Ectodermal cell (in vitro differentiated cells): ENCODE measurements around the gene TEX22.

Experiments used
- H3K27ac ChIP-seq: 2 replicates; pipeline ENCODE4 v1.7.0; 2013; ENCODE audit warnings: mild to moderate bottlenecking, low read depth, low read length; ENCODE audit not compliant: insufficient read depth, poor library complexity, severe bottlenecking
- H3K27me3 ChIP-seq: 2 replicates; pipeline ENCODE4 v1.7.0; 2013; ENCODE audit warnings: mild to moderate bottlenecking, low read length; ENCODE audit not compliant: insufficient read depth, control insufficient read depth, poor library complexity, severe bottlenecking
- H3K36me3 ChIP-seq: one replicate; pipeline ENCODE4 v1.7.0; 2013; ENCODE audit warnings: low read length; ENCODE audit not compliant: control insufficient read depth, insufficient read depth
- H3K4me1 ChIP-seq: one replicate; pipeline ENCODE4 v1.7.0; 2013; ENCODE audit warnings: low read length; ENCODE audit not compliant: control insufficient read depth, insufficient read depth
- H3K4me3 ChIP-seq: 2 replicates; pipeline ENCODE4 v1.7.0; 2013; ENCODE audit warnings: low read depth, low read length, control low read depth; ENCODE audit not compliant: insufficient read depth
- H3K9me3 ChIP-seq: 2 replicates; pipeline ENCODE4 v1.7.0; 2013; ENCODE audit warnings: mild to moderate bottlenecking, low read length, moderate library complexity; ENCODE audit not compliant: control insufficient read depth
- WGBS, 2 experiments: methylation state at CpG; one replicate each; pipeline ENCODE4 v1.1.7; 2013; ENCODE audit warnings: missing lambda C conversion rate in 2 of 2; 5-methylcytosine and 5-hydroxymethylcytosine counted together

The TEX22 gene

DNA sequence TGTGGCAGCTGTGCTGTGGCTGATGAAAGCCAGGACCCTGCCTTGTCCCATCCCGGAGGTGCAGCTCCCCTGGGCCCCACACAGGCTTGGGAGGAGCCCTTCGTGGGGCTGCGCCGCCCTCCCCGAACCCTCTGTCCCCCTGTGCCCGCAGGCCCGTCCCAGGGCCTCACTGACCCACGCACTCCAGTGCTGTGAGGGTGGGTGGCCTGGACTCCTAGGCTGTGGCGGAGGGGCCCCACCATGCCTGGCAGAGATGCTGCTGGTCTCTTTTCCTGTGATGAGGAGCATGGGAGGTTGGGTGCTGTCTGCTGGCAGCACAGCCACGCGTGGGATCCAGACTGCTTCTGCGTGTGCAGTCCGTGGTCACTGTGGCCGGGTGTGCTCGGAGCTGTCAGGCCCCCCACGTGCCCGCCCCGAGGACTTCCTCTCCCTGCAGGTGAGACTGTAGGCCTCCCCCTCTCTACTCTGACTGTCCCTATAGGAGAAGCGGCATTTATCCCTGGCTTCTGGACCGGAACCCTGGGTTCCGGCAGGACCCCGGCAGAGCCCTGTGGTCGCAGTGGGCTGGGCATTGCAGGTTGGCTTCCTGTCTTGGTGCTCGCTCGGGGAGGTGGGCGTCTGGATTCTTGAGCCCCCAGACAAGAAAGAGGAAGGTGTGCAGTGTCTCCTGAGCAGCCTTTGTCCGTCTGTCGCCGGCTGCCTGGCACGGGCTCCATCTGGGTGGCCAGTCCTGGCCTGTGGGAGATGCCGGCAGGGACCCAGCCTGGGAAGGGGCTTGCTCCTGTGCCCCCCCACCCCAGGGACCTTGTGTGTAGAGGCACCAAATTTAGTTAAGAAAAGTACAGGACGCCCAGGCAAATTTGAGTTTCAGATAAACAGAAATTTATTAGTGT lies 23.6 kb downstream of the TEX22 start:
- Histone ChIP-seq H3K9me3 (no peaks in the 10 kb centered on the region), H3K27me3 (peaks cover 3% of the 10 kb centered on the region), H3K4me1 (peaks cover 22% of the 10 kb centered on the region), H3K4me3 (peak overlapping the region; percentile 4), H3K36me3 (peaks cover 7% of the 10 kb centered on the region), H3K27ac (no peak overlapping the region)
- WGBS, 2 experiments: 93 to 94% methylated on average over 32 of the region's 32 CpGs

DNA sequence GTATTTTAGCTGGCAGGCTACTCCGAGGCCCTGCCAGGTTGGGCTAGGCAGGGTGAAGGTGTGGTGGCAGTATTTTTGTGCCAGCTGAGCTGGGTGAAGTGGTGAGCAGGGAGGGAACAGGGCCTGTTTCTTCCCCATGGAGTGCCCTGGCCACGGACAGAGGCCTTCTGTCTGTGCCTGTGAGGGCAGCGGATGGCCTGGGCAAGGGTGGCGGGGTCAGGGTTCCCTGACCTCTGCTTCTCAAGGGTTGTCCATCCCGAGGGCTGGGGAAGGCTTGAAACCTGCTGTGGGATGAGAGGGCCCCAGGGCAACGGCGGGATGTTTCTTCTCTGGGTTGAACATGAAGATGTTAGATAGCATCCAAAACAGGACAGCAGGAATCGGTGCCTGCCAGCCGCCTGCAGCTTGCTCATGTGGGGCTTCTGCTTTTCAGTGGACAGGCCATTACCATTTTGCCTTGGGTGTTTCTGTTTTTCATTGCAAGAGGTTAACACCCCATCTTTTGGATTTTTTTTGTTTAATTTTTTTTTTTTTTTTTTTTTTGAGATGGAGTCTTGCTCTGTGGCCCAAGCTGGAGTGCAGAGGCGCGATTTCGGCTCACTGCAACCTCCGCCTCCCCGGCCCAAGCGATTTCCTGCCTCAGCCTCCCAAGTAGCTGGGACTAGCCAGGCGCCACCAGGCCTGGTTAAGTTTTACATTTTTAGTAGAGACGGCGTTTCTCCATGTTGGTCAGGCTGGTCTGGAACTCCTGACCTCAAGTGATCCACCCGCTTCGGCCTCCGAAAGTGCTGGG lies 24.6 kb downstream of the TEX22 start:
- 87 to 89% methylated on average over 21 of the region's 21 CpGs for WGBS, 2 experiments

DNA sequence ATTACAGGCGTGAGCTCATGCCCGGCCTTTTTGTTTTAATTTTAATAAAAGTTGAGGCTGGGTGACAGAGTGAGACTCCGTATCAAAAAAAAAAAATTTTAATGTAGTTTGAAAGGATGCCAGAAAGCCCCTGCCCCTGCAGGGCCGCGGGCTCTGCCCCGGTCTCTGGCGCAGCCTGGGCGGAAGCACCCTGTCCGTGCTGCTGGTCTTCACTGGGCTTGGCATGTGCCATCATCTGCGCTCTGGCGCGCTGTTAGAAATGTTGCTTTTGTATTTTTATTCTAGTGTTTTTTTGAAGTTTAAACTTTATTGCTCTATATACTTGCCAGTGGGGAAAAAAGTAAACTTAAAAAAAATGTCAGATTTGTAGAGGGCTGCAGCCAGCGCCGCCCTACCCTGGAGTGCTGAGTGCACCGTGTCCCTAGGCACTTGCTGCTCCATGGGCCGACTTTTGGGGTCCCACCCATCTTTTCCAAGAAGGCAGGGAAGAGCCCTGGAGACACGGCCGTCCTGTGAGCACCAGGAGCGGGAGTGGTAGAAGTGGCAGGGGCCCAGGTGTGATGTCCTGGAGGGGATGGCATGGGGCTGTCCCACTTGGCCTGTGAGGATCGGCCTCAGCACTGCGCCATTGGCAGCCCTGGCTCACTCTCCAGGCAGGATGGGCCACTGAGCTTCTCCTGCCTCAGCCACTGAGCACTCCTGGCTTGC lies 25.3 kb downstream of the TEX22 start:
- Histone ChIP-seq H3K9me3 (no peaks in the 10 kb centered on the region), H3K4me3 (no peak overlapping the region), H3K27me3 (peaks cover 3% of the 10 kb centered on the region), H3K36me3 (peaks cover 15% of the 10 kb centered on the region), H3K27ac (no peak overlapping the region), H3K4me1 (peaks cover 22% of the 10 kb centered on the region)
- WGBS, 2 experiments: 96% methylated on average over 21 of the region's 21 CpGs

More for the DNA sequence above, 24.6 kb downstream of the TEX22 start:
- H3K27me3 ChIP-seq: peaks cover 3% of the 10 kb centered on the region
- peaks cover 22% of the 10 kb centered on the region for H3K4me1 ChIP-seq
- no peaks in the 10 kb centered on the region for H3K9me3 ChIP-seq
- no peak overlapping the region for H3K27ac ChIP-seq
- peaks cover 15% of the 10 kb centered on the region for H3K36me3 ChIP-seq
- H3K4me3 ChIP-seq: peak overlapping the region; percentile 4

DNA sequence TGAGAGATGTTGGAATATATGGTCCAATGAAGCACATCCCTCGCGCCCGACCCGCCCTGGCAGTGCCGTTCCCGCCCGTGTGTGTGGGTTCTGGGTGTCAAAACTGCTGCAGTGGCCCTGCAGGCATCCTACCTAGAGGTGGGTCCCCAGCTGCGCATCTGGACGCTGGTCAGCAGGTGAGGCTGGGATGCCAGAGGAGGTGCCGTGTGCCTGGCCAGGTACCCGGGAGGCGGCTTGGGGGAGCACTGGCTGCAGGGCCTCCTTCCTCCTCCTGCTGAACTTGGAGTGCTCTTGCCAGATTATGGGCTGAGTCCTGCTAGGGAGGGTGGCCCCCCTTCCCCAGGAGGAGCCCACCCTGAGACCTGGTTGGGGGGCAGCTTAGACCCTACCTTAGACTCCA lies 26.5 kb downstream of the TEX22 start:
- Histone ChIP-seq H3K9me3 (no peaks in the 10 kb centered on the region), H3K27ac (no peak overlapping the region), H3K27me3 (no peaks in the 10 kb centered on the region), H3K4me1 (peaks cover 16% of the 10 kb centered on the region), H3K4me3 (no peak overlapping the region), H3K36me3 (peaks cover 15% of the 10 kb centered on the region)
- 94 to 96% methylated on average over 12 of the region's 12 CpGs for WGBS, 2 experiments

DNA sequence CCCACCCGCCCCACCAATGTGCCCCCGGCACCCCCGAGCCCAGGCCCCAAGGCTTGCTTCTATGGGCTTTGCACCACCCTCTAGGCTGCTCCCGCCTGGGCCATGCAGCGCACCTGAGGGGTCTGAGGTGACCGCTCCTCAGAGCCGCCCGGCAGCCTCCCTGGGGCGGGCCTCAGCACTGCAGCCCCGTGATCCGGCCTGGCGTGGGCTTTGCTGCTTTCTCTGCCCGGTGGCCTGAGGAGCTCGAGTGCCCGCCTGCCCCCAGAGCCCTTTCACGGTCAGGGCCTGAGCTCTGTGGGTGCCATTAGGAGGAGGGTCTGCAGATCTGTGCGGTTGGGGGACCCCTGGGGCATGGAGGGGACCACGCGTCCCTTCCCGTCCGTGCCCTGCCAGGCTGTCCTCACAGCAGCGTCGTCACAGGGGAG lies 27.5 kb downstream of the TEX22 start:
- peaks cover 14% of the 10 kb centered on the region for H3K4me1 ChIP-seq
- 91 to 93% methylated on average over 23 of the region's 23 CpGs for WGBS, 2 experiments
- peaks cover 23% of the 10 kb centered on the region for H3K36me3 ChIP-seq
- H3K27ac ChIP-seq: no peak overlapping the region
- no peaks in the 10 kb centered on the region for H3K9me3 ChIP-seq
- no peaks in the 10 kb centered on the region for H3K27me3 ChIP-seq
- no peak overlapping the region for H3K4me3 ChIP-seq

DNA sequence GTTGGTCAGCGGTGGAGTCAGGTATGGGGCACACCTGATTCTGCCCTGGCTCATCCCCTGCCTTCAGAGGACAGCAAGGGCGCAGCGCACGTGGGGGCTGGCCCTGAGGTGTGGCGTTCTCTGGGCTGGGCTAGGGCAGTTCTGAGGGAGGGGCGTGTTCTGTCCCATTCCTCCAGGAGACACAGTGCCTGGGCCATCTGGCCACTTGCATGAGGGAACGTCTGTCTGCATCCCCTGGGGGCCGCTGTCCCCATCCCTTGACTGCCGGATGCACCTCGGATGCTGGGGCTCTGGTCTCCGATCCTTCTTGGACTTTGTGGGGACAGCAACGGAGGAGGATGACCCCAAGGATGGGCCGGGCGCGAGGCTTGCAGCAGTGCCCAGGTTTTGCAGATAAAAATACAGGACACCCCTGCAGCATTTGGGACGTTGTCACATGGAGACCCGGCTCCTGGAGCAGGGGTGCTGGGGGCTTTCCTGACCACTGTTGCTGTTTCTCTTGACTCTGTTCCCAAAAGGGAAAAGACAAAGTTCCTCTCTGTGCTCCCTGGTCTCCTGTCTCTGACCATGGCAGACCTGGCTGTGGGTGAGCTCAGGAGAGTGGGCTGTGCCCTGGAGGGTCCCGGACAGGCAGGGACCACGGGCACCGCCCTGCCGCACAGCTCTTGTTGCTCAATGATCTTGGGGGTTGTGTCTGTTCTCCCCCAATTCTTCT lies 28.2 kb downstream of the TEX22 start:
- H3K27ac ChIP-seq: no peak overlapping the region
- no peaks in the 10 kb centered on the region for H3K9me3 ChIP-seq
- H3K36me3 ChIP-seq: peaks cover 25% of the 10 kb centered on the region
- H3K27me3 ChIP-seq: no peaks in the 10 kb centered on the region
- peaks cover 9% of the 10 kb centered on the region for H3K4me1 ChIP-seq
- 96% methylated on average over 21 of the region's 21 CpGs for WGBS, 2 experiments
- H3K4me3 ChIP-seq: no peak overlapping the region

DNA sequence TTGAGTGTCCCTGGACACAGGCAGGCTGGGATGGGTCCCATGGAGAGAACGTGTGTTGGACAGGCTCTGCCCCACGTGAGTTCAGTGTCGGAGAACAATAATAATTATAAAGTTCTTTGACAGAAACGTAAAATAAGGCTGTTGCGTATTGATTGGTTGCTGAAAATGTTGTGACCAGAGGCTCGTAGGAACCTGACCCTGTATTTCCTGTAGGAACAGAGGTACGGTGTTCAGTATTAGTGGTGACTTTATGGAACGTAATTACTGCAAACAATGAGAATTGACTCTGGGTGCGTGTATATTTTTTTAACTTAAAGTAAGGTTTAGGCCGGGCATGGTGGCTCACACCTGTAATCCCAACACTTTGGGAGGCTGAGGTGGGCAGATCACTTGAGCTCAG lies 29.1 kb downstream of the TEX22 start:
- Histone ChIP-seq H3K4me1 (peaks cover 4% of the 10 kb centered on the region), H3K9me3 (no peaks in the 10 kb centered on the region), H3K27me3 (no peaks in the 10 kb centered on the region), H3K4me3 (no peak overlapping the region), H3K27ac (no peak overlapping the region), H3K36me3 (peaks cover 25% of the 10 kb centered on the region)
- WGBS, 2 experiments: 96% methylated on average over 10 of the region's 10 CpGs

DNA sequence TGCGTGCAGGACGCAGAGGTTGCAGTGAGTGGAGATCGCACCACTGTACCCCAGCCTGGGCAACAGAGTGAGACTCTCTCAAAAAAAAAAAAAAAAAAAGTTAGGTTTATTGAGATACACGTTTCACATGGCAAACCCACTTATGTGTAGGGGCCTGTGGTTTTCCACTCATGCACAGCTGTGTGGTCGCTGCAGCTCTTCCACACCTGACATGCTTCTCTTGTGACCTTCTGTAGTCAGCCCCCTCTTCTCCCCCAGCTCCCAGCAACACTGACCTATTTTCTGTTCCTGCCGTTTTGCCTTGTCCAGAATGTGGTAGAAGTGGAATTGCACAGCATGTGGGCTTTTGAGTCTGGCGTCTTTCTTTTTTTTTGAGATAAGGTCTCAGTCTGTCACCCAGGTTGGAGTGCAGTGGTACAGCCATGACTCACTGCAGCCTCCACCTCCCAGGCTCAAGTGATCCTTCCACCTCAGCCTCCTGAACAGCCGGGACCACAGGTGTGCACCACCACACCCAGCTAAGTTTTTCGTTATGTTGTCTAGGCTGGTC lies 29.7 kb downstream of the TEX22 start:
- peaks cover 3% of the 10 kb centered on the region for H3K4me1 ChIP-seq
- 92 to 94% methylated on average over 9 of the region's 9 CpGs for WGBS, 2 experiments
- peaks cover 25% of the 10 kb centered on the region for H3K36me3 ChIP-seq
- no peak overlapping the region for H3K27ac ChIP-seq
- H3K4me3 ChIP-seq: no peak overlapping the region
- H3K9me3 ChIP-seq: no peaks in the 10 kb centered on the region
- no peaks in the 10 kb centered on the region for H3K27me3 ChIP-seq

DNA sequence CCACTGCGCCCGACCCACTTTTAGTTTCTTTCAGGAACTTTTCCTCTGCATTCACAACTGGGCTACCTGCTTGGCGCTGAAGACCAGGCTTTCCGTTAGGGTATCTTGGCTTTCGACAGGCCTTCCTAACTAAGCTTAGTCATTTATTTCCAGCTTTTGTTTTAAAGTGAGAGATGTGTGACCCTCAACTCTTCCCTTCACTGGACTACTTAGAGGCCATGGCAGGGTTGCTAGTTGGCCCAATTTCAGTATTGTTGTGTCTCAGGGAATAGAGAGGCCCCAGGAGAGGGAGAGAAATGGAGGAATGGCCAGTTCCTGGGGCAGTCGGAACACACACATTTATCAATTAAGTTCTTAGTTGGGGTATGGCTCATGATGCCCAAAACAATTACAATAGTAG lies 31.7 kb downstream of the TEX22 start:
- Histone ChIP-seq H3K27me3 (no peaks in the 10 kb centered on the region), H3K4me1 (peaks cover 7% of the 10 kb centered on the region), H3K4me3 (no peak overlapping the region), H3K27ac (no peak overlapping the region), H3K36me3 (peaks cover 25% of the 10 kb centered on the region), H3K9me3 (no peaks in the 10 kb centered on the region)
- WGBS, 2 experiments: 91 to 98% methylated on average over 6 of the region's 6 CpGs
